Spleen (tissue), 11 donors: ENCODE measurements around the gene RLF. TPM values are rescaled to one million over a fixed set of nuclear protein-coding genes. Genes with fewer than 3 reads are reported as not detected.

Experiments
- DNase-seq: peaks from one replicate; pipeline ENCODE4 v3.0.0-alpha.2; 2020
- H3K27ac ChIP-seq, 8 donors: fragments of 200-600 bp; sonication (generic) in 7 of 8; 1 replicate in 4 of 8; 2 replicates in 4 of 8; pipeline versions ENCODE4 v1.5.0 to v1.8.0; 2016 to 2021; ENCODE audit warnings: inconsistent platforms in 4 of 8, mild to moderate bottlenecking in 4 of 8, moderate library complexity in 1 of 8
- H3K27me3 ChIP-seq, 7 donors: fragments of 200-600 bp; sonication (generic) in 6 of 7; replicated peaks in 1 of 7; 1 replicate in 4 of 7; 2 replicates in 3 of 7; pipeline versions ENCODE4 v1.5.0 to v1.8.0; 2016 to 2021; ENCODE audit warnings: inconsistent platforms in 3 of 7, mild to moderate bottlenecking in 1 of 7
- H3K36me3 ChIP-seq, 6 donors: fragments of 200-600 bp; sonication (generic) in 5 of 6; 1 replicate in 4 of 6; 2 replicates in 2 of 6; pipeline versions ENCODE4 v1.5.0 to v1.8.0; 2016 to 2021; ENCODE audit warnings: inconsistent platforms in 2 of 6
- H3K4me1 ChIP-seq, 6 donors: fragments of 200-600 bp; sonication (generic) in 5 of 6; 1 replicate in 3 of 6; 2 replicates in 3 of 6; pipeline versions ENCODE4 v1.5.0 to v1.8.0; 2016 to 2021; ENCODE audit warnings: inconsistent platforms in 3 of 6
- H3K4me3 ChIP-seq, 8 donors: fragments of 200-600 bp; sonication (generic) in 7 of 8; 1 replicate in 4 of 8; 2 replicates in 4 of 8; pipeline versions ENCODE4 v1.5.0 to v1.8.0; 2016 to 2021; ENCODE audit warnings: inconsistent platforms in 4 of 8, mild to moderate bottlenecking in 4 of 8, moderate library complexity in 2 of 8
- H3K9me3 ChIP-seq, 8 donors: fragments of 200-600 bp; sonication (generic) in 7 of 8; 1 replicate in 4 of 8; 2 replicates in 4 of 8; pipeline versions ENCODE4 v1.5.0 to v1.8.0; 2016 to 2021; ENCODE audit warnings: inconsistent platforms in 4 of 8
- POLR2A ChIP-seq, 3 donors: fragments of 450-650 bp; IDR thresholded peaks; one replicate each; pipeline ENCODE4 v1.5.1; 2017; ENCODE audit warnings: antibody characterized with exemption in 3 of 3, mild to moderate bottlenecking in 1 of 3
- POLR2AphosphoS5 ChIP-seq, 3 donors: sonication (generic); formaldehyde crosslinking; IDR thresholded peaks; one replicate each; pipeline ENCODE4 v1.5.1; 2017; ENCODE audit warnings: antibody characterized with exemption in 3 of 3
- WGBS, 5 donors: extraction: QIAGEN DNeasy Blood & Tissue Kit in 3 of 5; methylation state at CpG; one replicate each; pipeline versions ENCODE4 v1.1.5 to v1.1.7; 2013 to 2018; 5-methylcytosine and 5-hydroxymethylcytosine counted together
- intact Hi-C: fragments of 100-400 bp; cut with DNase I; formaldehyde crosslinking; loops from one replicate; pipeline ENCODE4 v1.15.0; 2023; ENCODE audit warnings: low total_unique reads
- polyA plus RNA-seq, 3 donors: library from polyadenylated mRNA; stranded (reverse); fragments of 200-250 nt; gene quantifications; one replicate each; pipeline ENCODE4 v1.2.1, GENCODE V29; 2013
- total RNA-seq, 7 donors: library from RNA; depleted of rRNA in 3 of 7; stranded (reverse); fragments of >200 nt in 3 of 7; fragmentation: NEBNext Ultra II Directional in 4 of 7; extraction: Animal tissue kit (Norgen Biotek cat#: 25700) in 4 of 7; gene quantifications; one replicate each; pipeline versions ENCODE4 v1.1.0 to v1.2.1, GENCODE V29; 2016 to 2021
- TF ChIP-seq, protein P1 (sequence below), 11 experiments: fragments of 200-600 bp in 7 of 11; fragments of 450-650 bp in 4 of 11; sonication (generic) in 4 of 11; IDR thresholded peaks in 8 of 11; conservative IDR thresholded peaks in 3 of 11; 1 replicate in 7 of 11; 2 replicates in 4 of 11; pipeline versions ENCODE4 v1.4.0 to v1.8.0; 2016 to 2021; ENCODE audit warnings: antibody characterized with exemption in 11 of 11, inconsistent platforms in 4 of 11, mild to moderate bottlenecking in 1 of 11
- donor health status: healthy with polysubstance abuse.
- donor health status: DM: no; HTN: no; CAD: no; lungs with moderate emphysema.
- donor health status: DM: no; HTN: no; CAD: no.
- donor health status: Bipolar disorder and iron deficiency.
- donor health status: healthy.
- donor health status: DM: no; HTN: no; CAD: no.
- donor health status: DM: yes; HTN: yes; CAD: no.

Gene RLF
- total and polyA plus RNA-seq, 10 donors: 3.8 to 26.3 (median 16.8) TPM

DNA sequence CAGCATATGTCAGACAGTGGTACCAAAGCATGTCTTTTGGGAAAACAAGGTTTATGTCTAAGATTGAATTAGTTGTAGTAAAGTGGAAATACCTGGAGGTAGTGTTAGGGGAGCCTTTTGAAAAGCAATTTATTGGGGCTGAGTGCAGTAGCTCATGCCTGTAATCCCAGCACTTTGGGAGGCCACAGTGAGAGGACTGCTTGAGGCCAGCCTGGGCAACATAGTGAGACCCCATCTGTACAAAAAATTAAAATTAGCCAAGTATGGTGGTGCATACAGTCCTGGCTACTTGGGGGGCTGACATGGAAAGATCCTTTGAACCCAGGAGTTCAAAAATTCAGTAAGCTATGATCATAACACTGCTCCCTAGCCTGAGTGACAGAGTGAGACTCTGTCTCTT lies 104.1 kb downstream of the RLF start:
- peaks cover 0 to 40% (median 15%) of the 10 kb centered on the region in 6 donors for H3K4me1 ChIP-seq
- no peak overlapping the region for H3K27ac ChIP-seq

DNA sequence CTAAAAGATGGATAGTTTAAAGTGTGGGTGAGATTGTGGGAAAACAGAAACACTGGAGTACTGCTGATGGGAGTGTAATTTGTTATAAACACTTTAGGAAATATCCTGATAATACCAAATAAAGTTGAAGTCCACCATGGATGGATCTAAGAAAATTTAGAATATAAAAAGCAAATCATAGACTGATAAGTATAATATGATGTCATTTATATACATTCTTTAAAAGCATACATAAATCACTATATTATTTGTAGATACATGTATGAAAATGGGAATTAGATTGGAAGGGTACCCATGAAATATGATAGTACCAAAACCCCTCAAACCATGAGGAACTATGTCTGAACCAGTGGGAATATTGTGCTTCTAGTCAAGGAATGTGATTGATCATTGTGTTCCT lies 104.7 kb downstream of the RLF start:
- Histone ChIP-seq H3K36me3 (peaks cover 0 to 100% (median 69%) of the 10 kb centered on the region in 6 donors), H3K27ac (no peak overlapping the region), H3K27me3 (no peaks in the 10 kb centered on the region), H3K9me3 (no peaks in the 10 kb centered on the region), H3K4me1 (peaks cover 0 to 34% (median 11%) of the 10 kb centered on the region in 6 donors), H3K4me3 (no peak overlapping the region)
- DNase-seq: no peak
- TF ChIP-seq POLR2AphosphoS5 (IDR thresholded peaks at IDR 0.05) (no peak), POLR2A (IDR thresholded peaks at IDR 0.05) (no peak)
- TF ChIP-seq, protein P1, sequence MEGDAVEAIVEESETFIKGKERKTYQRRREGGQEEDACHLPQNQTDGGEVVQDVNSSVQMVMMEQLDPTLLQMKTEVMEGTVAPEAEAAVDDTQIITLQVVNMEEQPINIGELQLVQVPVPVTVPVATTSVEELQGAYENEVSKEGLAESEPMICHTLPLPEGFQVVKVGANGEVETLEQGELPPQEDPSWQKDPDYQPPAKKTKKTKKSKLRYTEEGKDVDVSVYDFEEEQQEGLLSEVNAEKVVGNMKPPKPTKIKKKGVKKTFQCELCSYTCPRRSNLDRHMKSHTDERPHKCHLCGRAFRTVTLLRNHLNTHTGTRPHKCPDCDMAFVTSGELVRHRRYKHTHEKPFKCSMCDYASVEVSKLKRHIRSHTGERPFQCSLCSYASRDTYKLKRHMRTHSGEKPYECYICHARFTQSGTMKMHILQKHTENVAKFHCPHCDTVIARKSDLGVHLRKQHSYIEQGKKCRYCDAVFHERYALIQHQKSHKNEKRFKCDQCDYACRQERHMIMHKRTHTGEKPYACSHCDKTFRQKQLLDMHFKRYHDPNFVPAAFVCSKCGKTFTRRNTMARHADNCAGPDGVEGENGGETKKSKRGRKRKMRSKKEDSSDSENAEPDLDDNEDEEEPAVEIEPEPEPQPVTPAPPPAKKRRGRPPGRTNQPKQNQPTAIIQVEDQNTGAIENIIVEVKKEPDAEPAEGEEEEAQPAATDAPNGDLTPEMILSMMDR (IDR thresholded peaks at IDR 0.05 in 8 of 11, conservative IDR thresholded peaks at IDR 0.05 in 3 of 11): no peak
- intact Hi-C loops: no loop called here

More for the DNA sequence above, 104.1 kb downstream of the RLF start:
- intact Hi-C loops: no loop called here
- Histone ChIP-seq H3K27me3 (no peaks in the 10 kb centered on the region), H3K36me3 (peaks cover 0 to 100% (median 68%) of the 10 kb centered on the region in 6 donors), H3K9me3 (no peaks in the 10 kb centered on the region), H3K4me3 (no peak overlapping the region)
- TF ChIP-seq POLR2A (IDR thresholded peaks at IDR 0.05) (no peak), POLR2AphosphoS5 (IDR thresholded peaks at IDR 0.05) (no peak)
- TF ChIP-seq, protein P1 (IDR thresholded peaks at IDR 0.05 in 8 of 11, conservative IDR thresholded peaks at IDR 0.05 in 3 of 11): no peak
- DNase-seq: no peak

DNA sequence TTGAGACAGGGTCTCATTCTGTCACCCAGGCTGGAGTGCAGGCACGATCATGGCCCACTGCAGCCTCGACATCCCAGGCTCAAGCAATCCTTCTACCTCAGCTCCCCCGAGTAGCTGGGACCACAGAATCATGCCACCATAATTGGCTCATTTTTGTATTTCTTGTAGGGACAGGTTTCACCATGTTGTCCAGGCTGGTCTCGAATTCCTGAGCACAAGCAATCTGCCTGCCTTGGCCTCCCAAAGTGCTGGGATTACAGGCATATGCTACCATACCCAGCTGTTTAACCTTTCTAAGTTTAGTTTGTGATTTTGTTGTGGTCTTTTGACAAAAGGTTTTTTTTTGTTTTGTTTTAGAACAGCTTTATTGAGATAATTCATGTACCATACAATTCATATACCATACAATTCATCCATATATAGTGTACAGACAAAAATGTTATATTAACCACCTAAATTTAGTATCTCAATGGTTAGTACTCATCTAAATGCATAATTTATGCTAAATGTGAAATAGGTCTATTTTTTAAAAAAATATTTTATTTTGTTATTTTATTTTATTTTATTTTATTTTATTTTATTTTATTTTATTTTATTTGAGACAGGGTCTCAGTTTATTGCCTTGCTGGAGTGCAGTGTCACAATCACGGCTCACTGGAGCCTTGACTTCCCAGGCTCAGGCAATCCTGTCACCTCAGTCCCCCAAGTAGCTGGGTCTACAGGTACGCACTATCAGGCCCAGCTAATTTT lies 105.8 kb downstream of the RLF start:
- Histone ChIP-seq H3K27me3 (no peaks in the 10 kb centered on the region), H3K36me3 (peaks cover 0 to 100% (median 69%) of the 10 kb centered on the region in 6 donors), H3K27ac (no peak overlapping the region), H3K9me3 (no peaks in the 10 kb centered on the region), H3K4me1 (peaks cover 0 to 24% (median 10%) of the 10 kb centered on the region in 6 donors), H3K4me3 (no peak overlapping the region)
- 93 to 98% (median 96%) methylated on average over 6 of the region's 6 CpGs for WGBS, 5 donors
- DNase-seq: no peak
- TF ChIP-seq POLR2AphosphoS5 (IDR thresholded peaks at IDR 0.05) (no peak), POLR2A (IDR thresholded peaks at IDR 0.05) (no peak)
- TF ChIP-seq, protein P1 (IDR thresholded peaks at IDR 0.05 in 8 of 11, conservative IDR thresholded peaks at IDR 0.05 in 3 of 11): no peak
- intact Hi-C loops: no loop called here

DNA sequence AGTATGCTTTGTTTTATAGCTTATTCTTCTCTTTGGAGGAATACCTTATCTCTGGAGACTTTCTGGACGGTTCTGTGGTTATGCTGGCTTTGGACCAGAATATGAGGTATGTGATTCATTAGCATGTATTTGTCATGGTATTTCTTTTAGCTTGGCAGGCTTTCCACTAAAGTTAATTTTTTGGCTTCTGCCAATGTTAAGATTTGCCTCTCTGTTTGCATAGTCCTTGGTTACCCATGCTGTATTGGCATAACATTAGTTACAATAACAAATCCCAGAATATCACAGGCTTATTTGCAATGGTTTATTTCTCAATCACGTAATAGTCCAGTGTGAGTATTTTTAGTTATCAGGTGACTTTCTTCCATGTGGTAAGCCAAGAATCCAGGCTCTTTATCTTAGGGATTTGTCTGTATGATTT lies 106.6 kb downstream of the RLF start:
- Histone ChIP-seq H3K27ac (no peak overlapping the region), H3K27me3 (no peaks in the 10 kb centered on the region), H3K36me3 (peaks cover 0 to 100% (median 72%) of the 10 kb centered on the region in 6 donors), H3K4me3 (no peak overlapping the region), H3K4me1 (peaks cover 0 to 18% (median 9%) of the 10 kb centered on the region in 6 donors), H3K9me3 (no peaks in the 10 kb centered on the region)
- intact Hi-C loops: no loop called here
- no peak for TF ChIP-seq POLR2A (IDR thresholded peaks at IDR 0.05)
- TF ChIP-seq POLR2AphosphoS5 (IDR thresholded peaks at IDR 0.05): no peak
- TF ChIP-seq, protein P1 (IDR thresholded peaks at IDR 0.05 in 8 of 11, conservative IDR thresholded peaks at IDR 0.05 in 3 of 11): no peak
- 82 to 91% (median 90%) methylated on average over 2 of the region's 2 CpGs for WGBS, 5 donors
- no peak for DNase-seq
